Activated naive CD4-positive, alpha-beta T cell (primary cell): Measurements from ENCODE around the gene TMEM178B.

Experiments used
- DNase-seq, 4 experiments: peaks; one replicate each; lab custom pipeline; 2025; lab: John Stamatoyannopoulos, UW

TMEM178B gene

DNA sequence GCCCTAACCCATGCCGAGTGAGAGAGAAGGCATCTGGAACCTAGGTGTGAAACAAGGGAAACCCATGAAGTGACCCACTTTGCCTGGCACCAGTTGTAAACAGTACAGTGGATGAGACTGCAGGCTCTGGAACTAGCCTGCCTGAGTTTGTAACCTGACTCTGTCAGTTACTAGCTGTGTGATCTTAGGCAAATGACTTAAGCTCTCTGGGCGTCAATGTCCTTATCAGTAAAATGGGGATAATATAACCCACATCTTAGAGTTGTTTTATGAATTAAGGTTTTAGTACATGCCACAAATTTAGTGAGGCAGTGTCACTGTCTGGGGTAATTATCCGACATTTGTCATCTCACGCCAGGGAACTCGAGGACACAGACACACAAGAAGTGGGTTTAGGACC is 394.5 kb downstream of the TMEM178B start:
- no peak for DNase-seq

DNA sequence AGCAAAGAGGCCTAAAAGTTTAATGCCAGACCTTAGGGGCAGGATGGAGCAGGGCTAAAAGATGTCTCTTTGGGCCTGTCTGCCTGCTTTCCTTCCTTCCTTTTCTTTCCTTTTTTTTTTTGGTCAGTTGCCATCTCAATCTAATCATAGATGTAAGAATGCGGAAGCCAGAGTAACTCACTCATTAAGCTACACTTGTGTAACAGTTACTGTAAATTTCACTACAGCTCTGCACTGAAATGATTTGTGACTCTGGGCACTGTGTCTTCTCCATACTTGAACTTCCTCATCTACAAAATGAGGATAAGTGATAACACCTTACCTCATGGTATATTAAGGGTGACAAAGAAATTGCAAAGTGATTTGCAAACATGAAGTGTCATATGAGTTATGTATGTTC is 401.8 kb downstream of the TMEM178B start:
- DNase-seq, result no peak

DNA sequence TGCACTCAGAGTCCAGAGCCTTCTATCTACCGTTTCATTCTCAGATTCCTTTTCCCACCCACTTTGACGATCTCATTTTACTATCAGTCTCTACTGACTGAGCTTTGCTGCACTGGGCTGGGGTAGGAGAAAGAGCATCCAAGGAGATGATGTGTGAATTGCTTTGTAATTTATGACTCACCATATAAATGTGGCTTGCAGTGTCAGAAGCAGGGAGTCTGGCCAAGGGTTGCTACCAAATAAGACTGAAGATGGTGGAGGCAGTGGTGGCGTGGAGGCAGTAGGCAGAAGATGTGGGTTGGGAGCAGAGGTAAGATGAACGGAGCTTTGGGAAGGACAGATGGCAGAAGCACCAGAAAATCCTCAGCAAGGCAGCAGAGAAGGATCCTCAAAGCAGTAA is 404.0 kb downstream of the TMEM178B start:
- no peak for DNase-seq

DNA sequence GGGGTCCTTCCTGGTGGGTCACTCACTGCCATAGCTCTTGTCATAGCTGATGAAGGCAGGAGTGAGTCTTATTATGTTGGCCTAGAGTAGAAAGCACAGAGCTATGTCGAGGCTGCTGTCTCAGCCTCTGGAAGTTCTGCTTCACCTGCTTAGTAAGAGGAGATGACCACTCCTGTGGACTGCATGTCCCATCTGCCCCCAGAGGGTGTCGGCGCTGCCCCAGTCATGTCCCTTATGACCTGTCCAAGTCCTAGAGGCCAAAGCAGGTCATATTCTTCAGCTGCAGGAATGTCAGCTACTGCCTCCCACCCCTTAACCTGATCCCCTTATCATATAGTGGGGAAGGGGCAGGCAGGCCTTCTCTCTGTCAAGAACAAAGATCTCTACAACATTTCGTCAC is 405.0 kb downstream of the TMEM178B start:
- DNase-seq, result no peak

DNA sequence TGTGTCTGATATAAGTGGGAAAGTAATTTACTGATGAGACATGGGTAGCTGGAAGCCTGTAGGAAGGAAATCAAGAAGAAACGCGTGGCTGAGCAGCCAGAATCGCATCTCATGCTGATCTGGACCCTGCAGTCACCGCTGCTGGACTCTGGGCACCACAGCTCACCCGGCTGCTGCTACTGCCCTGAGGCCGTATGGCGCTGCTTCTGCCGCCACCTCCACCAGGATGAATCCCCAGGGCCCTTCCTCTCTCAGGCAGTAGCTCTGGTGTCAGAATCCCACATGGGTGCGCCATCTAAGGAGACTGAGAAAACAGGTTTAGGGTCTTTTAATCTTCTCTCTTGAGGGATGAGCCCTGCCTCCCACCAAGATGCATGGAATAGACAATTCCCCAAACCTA is 407.1 kb downstream of the TMEM178B start:
- no peak for DNase-seq

DNA sequence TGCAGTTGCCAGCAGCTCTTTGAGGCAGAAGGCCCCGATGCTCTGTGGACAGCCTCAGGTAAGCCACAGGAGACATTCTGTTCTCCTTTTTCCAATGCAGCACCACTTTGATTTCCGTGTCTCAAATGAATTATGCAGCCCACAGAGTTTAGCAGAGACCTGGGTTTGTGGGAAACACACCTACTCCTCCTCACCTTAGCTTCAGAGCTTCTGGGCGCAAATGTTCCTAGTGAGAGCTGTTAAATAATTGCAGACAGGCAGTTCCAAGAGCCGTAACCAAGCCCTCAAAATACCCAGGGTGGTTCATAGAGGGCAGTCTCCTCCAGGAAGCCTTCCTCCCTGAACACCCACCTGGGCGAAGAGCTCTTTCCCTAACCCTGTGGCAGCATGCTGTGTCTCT is 408.1 kb downstream of the TMEM178B start:
- DNase-seq, result no peak

DNA sequence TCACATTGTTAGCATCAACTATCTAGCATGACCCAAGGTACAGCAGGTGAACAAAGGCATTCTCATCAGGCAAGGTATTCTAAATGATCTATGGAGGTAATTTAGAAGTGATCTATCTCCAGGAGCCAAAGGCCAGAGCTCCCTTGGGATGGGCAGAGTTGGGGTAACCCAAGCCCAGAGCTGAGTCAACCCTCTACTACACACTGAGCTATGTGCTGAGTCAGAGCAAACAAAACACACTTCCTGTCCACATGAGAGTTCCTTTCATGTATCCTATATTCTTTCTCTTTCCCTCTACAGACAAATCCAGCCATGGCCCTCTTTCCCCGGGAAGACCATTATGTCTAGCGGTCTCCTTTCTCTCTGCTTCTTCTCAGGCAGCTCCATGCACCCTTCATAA is 409.2 kb downstream of the TMEM178B start:
- no peak for DNase-seq

DNA sequence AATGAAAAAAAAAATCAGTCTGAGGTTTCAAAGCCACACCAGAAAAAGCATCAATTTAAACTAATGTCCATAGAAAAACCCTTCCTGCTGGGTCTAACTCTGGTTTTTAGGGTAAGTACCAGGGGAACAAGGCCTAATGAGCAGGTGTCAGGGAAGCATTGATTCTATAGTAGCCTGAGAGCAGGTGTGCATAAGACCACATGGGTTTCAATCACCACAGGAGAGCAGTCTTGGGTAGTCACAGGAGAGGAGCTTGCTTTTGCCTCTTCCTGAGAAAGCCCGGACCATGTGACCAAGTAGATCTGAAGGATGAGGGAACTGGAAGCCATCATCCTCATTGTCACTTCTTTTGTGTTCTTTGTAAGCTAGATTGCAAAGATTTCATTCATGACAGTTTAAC is 411.0 kb downstream of the TMEM178B start:
- DNase-seq, result no peak

DNA sequence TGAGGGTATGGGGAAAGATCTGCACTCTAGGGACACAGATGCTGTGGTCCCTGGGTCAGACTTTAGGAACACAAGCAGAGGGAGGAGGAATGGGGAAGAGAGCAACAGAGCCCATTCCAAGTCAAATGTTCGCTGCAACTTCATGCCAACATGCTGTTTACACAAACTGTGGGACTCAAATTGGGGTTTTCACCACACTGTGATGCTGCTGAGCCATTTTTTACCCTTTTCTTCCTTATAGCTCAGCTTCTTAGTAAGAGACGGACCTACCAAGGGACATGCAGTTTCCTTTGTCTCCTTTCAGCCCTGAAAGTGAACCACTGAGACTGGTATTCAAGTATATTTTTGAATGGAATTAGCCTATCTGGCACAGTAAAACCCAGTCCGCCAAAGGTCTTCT is 413.1 kb downstream of the TMEM178B start:
- no peak for DNase-seq

DNA sequence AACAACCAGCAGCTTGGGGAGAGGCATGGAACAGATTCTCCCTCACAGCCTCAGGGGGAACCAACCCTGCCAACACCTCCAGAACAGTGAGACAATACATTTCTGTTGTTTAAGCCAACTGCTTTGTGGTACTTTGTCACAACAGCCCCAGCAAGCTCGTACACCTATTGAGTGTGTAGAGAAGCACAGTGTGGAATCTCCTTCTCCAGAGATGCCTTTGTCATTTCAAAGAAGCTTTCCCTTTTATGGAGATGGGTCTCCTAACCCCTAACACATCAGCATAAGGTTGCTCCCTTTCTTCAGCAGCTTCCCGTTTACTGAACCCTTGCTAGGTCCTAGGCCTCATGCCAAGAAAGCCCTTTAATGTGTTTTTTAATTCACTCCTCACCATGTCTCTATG is 416.6 kb downstream of the TMEM178B start:
- no peak for DNase-seq

DNA sequence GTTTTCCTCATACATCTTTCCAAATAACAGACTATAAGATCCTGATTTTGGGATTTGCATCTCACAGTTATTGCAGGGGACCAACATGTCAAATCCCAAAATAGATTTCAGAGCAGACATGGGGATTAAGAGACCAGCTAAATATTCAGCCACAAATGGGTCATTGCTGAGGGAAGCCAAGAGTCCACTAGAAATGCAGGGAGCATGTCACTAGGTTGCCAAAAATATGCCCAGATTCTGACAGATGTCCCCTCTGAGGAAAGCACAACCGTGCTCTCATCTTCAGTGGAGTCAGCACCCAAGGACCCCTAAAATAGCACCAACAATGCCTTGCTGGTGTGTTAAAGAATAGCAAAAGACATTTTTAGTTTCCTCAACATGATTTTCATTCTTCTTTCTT is 421.2 kb downstream of the TMEM178B start:
- no peak for DNase-seq

DNA sequence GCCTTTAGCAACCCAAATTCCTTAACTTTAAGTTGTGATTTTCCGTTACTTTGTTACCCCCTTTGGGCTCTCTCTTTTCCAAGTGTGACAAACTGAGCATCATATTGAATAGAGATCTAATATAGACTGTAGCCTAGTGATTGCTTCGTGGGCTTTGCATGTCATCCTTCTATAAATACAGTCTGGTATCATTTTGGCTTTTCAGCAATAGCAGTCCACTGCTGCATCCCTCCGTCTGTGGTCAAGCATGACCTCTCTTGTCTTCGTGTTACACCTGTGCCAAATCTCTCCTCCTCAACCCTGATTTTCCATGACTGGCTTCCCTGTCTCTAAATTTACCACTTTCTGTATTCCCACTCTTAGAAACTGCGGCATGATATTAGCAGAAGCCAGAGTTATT is 423.5 kb downstream of the TMEM178B start:
- no peak for DNase-seq

DNA sequence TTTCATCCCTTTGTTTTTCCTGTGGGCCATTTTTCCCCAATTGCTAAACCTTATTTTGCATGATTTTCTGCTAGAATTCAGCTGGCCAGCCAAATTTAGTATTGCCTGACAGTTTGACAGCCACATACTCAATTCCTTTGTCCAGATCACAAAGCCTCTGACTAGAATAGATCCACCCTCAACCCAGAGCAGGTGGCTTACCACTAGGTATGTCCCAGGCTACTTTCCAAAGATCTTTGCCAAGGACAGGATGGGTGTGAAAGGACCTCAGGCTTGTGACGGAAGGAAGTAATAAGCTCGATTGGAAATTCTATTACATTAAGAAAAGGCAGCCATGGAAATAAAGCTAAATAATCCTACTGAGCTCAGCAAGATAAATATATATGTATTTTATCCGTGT is 426.7 kb downstream of the TMEM178B start:
- no peak for DNase-seq

DNA sequence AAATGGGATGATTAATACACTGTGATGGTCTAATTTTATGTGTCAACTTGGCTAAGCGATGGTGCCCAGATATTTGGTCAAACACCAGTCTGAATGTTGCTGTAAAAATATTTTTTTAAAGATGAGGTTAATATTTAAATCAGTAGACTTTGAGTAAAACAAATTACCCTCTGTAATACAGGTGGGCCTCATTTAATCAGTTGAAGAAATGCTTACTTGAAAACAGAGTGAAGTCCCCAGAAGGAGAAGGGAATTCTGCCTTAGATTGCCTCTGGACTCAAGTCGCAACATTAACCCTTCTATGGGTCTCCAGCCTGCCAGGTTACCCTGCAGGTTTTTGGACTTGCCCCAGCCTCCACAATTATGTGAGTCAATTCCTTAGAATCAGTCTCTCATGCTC is 427.6 kb downstream of the TMEM178B start:
- no peak for DNase-seq

DNA sequence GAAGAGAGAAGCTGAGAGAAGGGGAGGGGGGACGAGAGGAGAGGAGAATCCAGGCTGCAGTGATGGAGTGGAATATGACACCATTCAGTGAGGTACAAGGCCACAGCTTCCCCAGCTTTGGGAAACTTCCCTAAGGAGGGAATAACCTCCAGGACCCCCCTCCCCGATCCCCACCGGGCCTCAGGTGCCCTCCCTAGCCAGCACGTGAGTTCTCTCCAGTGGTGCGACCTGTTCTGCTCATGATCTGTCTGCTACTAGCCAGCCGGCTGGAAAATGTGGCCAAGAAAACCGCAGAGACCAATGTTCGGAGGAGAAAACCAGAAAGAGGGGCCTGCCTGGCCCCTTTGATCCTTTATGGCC is 437.4 kb downstream of the TMEM178B start:
- no peak for DNase-seq

DNA sequence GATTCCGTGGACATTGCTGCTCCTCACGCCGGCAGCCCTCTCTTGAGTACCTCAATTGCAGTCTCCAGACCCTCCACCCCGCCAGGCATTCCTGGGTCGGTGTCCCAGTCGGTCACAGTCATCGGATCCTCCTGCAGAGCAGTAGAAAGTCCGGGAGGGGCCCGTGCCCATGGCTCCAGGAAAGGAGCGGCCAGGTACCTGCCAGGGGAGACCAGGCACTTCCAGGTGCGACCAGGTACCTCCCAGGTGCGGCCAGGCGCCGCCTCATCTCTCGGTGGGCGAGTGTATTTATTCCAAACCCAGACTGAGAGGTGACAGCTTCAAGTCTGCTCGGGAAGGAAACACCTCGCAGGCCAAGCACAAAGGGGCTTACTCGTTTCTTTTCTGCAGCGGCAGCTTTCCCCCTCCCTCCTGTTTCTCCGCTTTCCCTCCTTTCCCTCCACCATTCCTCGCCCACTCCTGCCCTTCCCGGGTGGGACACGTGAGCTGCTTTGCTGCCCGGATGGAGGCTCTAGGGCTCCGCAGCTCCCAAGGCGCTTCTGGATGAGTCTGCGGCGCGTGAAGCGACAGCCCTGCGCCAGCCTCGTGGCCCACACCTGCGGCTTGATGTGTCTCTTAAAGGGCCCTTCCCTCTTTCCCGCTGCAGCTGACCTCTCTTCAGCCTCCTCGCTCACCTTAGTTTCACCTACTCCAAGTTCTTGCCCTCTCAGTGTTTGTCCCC is 438.0 kb downstream of the TMEM178B start:
- no peak for DNase-seq

DNA sequence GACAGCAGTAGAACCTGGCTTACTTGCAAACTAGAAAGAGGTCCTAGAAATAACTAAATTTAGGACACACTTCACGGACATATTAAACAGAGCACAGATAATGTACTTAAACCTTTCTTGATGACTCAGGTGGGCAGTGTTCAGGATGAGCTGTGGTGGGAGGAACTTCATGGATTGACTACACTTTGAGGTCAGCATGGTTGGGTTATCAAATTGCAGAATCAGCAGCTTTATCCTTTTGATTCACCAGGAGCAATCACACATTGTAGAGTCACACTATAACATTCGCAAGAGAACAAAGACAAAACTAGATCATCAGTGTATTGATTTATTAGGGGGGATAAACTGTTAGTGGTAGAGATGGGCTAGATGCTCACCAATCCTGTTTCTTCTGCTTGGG is 438.7 kb downstream of the TMEM178B start:
- no peak for DNase-seq

DNA sequence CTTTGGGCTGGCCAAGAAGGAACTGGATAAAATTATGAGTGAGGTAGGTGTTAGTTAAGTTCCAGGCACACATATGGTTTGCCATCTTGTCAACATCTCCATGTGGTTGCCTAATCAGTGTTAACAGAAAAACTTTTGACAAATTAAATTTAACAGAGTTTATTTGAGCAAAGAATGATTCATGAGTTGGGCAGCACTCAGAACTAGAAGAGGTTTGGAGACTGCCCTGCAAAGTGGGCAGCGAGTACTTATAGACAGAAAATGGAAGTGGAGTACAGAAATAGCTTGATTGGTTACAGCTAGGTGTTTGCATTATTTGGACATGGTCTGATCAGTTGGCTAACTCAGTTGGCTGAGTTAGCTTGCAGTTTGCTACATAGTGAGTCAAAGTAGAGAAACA is 439.9 kb downstream of the TMEM178B start:
- no peak for DNase-seq

DNA sequence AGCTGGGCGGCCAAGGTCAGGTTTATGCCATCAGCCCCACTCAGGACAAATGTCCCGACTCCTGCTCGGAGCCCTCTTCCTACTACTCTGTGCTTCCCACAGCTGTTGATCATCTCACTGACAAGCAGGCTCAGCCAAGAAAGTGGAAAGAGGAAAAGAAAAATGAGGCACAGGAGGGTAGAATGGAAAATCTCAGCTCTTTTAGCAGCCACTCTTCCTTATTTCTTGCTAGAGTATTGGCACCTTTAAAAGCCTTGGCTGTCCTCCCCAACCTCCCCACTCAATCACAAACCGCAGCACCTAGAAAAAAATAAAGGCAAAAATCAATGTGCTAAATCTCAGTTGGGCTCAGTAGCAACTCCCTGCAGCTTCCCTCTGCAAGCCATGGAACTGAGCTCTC is 442.1 kb downstream of the TMEM178B start:
- DNase-seq, result no peak

DNA sequence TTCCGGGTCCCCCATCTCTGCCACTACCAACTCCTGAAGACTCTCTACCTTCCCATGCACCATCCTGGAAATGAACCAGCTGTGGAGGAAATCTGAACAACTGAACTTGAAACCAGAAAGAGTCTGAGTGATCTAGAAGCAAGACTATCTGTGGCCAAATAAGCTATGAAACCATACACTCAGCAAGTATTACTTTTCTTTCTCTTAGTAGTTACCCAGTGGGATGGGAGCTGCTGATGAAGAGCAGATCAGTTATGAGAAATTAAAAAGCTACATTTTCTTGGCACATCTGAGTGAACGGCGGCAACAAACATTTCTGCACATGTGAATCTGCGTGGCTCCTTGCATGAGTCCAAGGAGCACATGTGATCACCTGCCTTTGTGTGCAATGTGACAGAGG is 445.8 kb downstream of the TMEM178B start:
- no peak for DNase-seq

DNA sequence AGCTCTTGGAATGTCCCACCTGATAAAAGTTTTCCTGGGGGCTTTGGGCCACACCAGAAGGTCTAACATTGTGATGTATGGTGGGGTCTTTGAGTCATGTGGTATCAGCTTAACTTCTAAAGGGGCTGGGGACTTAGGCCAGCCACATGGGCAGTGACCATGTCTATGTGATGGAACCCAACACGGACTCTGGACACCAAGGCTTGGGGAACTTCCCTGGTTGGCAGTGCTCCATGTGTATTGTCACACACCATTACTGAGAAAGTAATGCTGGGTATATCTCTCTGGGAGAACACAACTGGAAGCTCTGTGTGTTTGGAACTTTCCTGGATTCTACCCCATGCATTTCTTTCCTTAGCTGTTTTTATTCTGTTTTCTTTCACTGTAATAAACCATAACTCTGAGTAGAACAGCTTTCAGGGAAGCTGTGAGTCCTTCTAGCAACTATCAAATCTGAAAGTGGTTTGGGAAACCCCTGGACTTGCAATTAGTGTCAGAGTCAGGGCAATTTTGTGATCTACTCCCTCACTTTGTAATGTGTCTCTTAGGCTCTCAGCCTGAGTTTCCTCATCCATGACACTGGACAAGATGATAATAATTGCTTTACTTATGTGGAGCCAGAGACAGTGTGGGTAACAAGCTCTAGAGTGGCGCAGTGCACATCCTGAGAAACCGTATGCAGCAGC is 448.9 kb downstream of the TMEM178B start:
- no peak for DNase-seq

DNA sequence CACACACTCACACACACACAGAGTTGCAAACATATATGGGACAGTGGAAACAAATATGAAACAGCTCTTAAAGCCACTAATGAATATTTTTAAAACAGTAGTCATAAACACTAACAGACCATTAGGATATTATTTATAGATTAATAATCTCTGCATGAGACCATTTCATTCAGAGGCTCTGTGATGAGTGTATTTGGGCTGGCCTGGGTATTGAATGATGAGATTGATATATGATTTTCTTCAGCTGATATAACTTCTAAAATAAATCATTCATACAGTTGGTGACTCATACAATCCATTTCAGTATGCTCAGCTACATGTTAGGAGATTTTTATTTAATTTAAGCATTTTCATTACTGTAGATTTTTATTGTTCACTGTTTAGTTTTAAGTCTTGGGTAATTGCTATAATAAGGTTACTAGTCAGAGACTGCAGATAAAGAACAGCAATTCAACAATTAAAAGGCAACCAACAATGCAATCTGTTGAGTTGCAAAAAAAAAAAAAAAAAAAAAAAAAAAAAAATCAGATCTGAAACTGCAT is 452.2 kb downstream of the TMEM178B start:
- no peak for DNase-seq

DNA sequence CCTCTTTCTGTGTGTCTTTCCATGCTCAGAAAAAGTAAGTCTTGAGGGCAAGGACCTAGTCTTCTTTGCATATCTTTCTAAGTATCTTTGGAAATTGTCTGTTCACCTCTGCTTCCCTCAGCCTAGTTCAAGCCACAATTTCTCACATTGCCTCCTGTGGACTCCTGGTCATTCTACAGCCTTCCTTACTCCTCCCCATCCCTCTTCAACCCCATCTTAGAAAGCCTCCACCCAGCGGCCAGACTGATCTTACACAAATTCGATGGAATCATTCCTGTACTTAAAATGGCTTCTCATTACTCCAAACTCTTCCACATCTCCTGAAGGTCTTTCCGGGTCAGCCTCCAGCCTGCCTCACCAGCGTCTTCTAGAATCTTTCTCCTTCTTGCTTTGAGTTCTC is 453.2 kb downstream of the TMEM178B start:
- DNase-seq, result no peak

DNA sequence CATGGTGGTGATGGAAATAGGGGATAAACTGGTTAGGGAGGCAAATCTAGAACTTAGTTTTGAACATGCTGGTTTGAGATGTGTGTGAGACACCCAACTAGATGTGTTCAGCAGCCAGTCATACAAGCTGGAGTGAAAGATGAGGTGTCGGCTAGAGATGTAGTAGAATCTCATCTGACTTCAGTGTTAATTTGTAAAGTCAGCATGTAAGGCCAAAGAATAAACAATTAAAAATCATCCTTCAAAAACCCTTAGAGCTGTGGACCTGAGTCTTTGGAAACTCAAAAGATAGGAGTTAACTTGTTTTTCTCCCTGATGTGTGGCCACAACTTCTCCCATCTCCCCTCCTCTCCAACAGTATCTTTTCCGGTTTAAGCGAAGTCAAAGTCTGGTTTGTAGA is 454.5 kb downstream of the TMEM178B start:
- no peak for DNase-seq
